ENCODE data around the gene RNASEH2A. TPM values are rescaled to one million over a fixed set of nuclear protein-coding genes. Genes with fewer than 3 reads are reported as not detected.

Gene RNASEH2A
- total and polyA plus RNA-seq, 2 donors (not counting 1 experiment from before 2014, with no cell fraction given) = 14.5 to 18.9 TPM

- no peaks in the 10 kb centered on the region for H3K27me3 ChIP-seq (replicated peaks in 1 of 4; ENCODE audit: control extremely low read depth in 1 of 4, control insufficient read depth in 3 of 4, insufficient read depth in 4 of 4, low read length in 3 of 4)
- ChIA-PET CTCF (interaction anchor here (0.7 to 5.0 kb wide), 3 partner anchors 9 to 13 kb away, joined by 3 to 65 read pairs (median 28); no protein-coding TSS in a partner anchor), POLR2A (interaction anchor here (1.8 to 4.5 kb wide), 2 partner anchors 9 to 10 kb away, joined by 5 to 36 read pairs; no protein-coding TSS in a partner anchor)
- peaks cover under 1% of the 10 kb centered on the region for H4K20me1 ChIP-seq (ENCODE audit: control insufficient read depth, insufficient read depth, low read length, poor library complexity, severe bottlenecking)
- intact Hi-C loops (cut with micrococcal nuclease) = loop anchor here (5.0 kb wide), 1 partner anchor 1204 kb away; no protein-coding TSS in a partner anchor
- H3K9ac ChIP-seq (ENCODE audit: low read length) = peak overlapping the region; percentile 13
- H3K4me1 ChIP-seq (ENCODE audit: control insufficient read depth in 2 of 2, insufficient read depth in 2 of 2, low read length in 2 of 2) = peaks cover 75 to 87% of the 10 kb centered on the region in 2 donors
- H3K27ac Mint-ChIP-seq = peak overlapping the region; percentile 92
- H3K9me3 ChIP-seq (ENCODE audit: control extremely low read depth in 1 of 3, control insufficient read depth in 2 of 3, insufficient read depth in 1 of 3, low read length in 2 of 3) = no peaks in the 10 kb centered on the region
- no peak overlapping the region for H3K4me3 Mint-ChIP-seq
- ATAC-seq (ENCODE audit: low read depth) = no peak
- peak overlapping the region; percentile 96 for H3K4me2 ChIP-seq (replicated peaks; ENCODE audit: low read depth, low read length, poor library complexity, severe bottlenecking)
- peak; percentile 85 for DNase-seq
- H3K36me3 ChIP-seq (replicated peaks in 1 of 2; ENCODE audit: control extremely low read depth in 1 of 2, control insufficient read depth in 1 of 2, extremely low read depth in 1 of 2, insufficient read depth in 2 of 2, low read length in 1 of 2) = no peaks in the 10 kb centered on the region
- 8% methylated on average over 13 of the region's 18 CpGs for WGBS (ENCODE audit: insufficient coverage)
- H2AFZ ChIP-seq (ENCODE audit: insufficient read depth, low read depth, low read length, poor library complexity, severe bottlenecking) = no peak overlapping the region
- TF ChIP-seq CTCF (IDR thresholded peaks at IDR 0.05) (no peak), EZH2 (IDR thresholded peaks at IDR 0.05; ENCODE audit: borderline replicate concordance, insufficient read depth, low read depth, low read length, poor library complexity, severe bottlenecking) (no peak)
- H3K4me3 ChIP-seq (ENCODE audit: control extremely low read depth in 1 of 5, extremely low read depth in 1 of 5, insufficient read depth in 1 of 5, low read depth in 2 of 5, low read length in 4 of 5) = peak overlapping the region in 1 of 5 experiments; percentile 19
- no peaks in the 10 kb centered on the region for H3K27me3 Mint-ChIP-seq
- peaks cover 50% of the 10 kb centered on the region for H3K4me1 Mint-ChIP-seq
- H3K9me3 Mint-ChIP-seq (ENCODE audit: insufficient read depth) = no peaks in the 10 kb centered on the region
- H3K27ac ChIP-seq (ENCODE audit: low read length in 2 of 2) = peak overlapping the region; percentile 92 to 97
- H3K79me2 ChIP-seq (ENCODE audit: control insufficient read depth, insufficient read depth, low read length) = peaks cover under 1% of the 10 kb centered on the region
Measured at GRCh38 chr19:12786141-12786870, 20.1 kb upstream of the RNASEH2A start.

GRCh38 chr19:12786952-12787351 is 19.4 kb upstream of the RNASEH2A start:
- Mint-ChIP-seq H3K27me3 (no peaks in the 10 kb centered on the region), H3K4me3 (peak overlapping the region; percentile 15), H3K9me3 (ENCODE audit: insufficient read depth) (no peaks in the 10 kb centered on the region), H3K4me1 (peaks cover 44% of the 10 kb centered on the region), H3K27ac (peak overlapping the region; percentile 92)
- no peak for ATAC-seq (ENCODE audit: low read depth)
- no peak for TF ChIP-seq EZH2 (IDR thresholded peaks at IDR 0.05; ENCODE audit: borderline replicate concordance, insufficient read depth, low read depth, low read length, poor library complexity, severe bottlenecking)
- TF ChIP-seq CTCF (IDR thresholded peaks at IDR 0.05) = no peak
- H3K4me3 ChIP-seq (ENCODE audit: control extremely low read depth in 1 of 5, extremely low read depth in 1 of 5, insufficient read depth in 1 of 5, low read depth in 2 of 5, low read length in 4 of 5) = peak overlapping the region in 1 of 5 experiments; percentile 19
- WGBS (ENCODE audit: insufficient coverage) = 100% methylated on average over 2 of the region's 3 CpGs
- ChIA-PET CTCF (interaction anchor here (0.7 to 5.0 kb wide), 3 partner anchors 9 to 12 kb away, joined by 3 to 65 read pairs (median 28); no protein-coding TSS in a partner anchor), POLR2A (interaction anchor here (1.0 to 4.5 kb wide), 3 partner anchors 9 to 57 kb away, joined by 5 to 36 read pairs (median 6); no protein-coding TSS in a partner anchor)
- no peaks in the 10 kb centered on the region for H3K27me3 ChIP-seq (replicated peaks in 1 of 4; ENCODE audit: control extremely low read depth in 1 of 4, control insufficient read depth in 3 of 4, insufficient read depth in 4 of 4, low read length in 3 of 4)
- H3K9ac ChIP-seq (ENCODE audit: low read length) = peak overlapping the region; percentile 12
- H4K20me1 ChIP-seq (ENCODE audit: control insufficient read depth, insufficient read depth, low read length, poor library complexity, severe bottlenecking) = peaks cover 6% of the 10 kb centered on the region
- no peaks in the 10 kb centered on the region for H3K9me3 ChIP-seq (ENCODE audit: control extremely low read depth in 1 of 3, control insufficient read depth in 2 of 3, insufficient read depth in 1 of 3, low read length in 2 of 3)
- intact Hi-C loops (cut with micrococcal nuclease) = loop anchor here (5.0 kb wide), 1 partner anchor 1205 kb away; no protein-coding TSS in a partner anchor
- peaks cover 7% of the 10 kb centered on the region for H3K79me2 ChIP-seq (ENCODE audit: control insufficient read depth, insufficient read depth, low read length)
- peak overlapping the region; percentile 96 for H3K4me2 ChIP-seq (replicated peaks; ENCODE audit: low read depth, low read length, poor library complexity, severe bottlenecking)
- H3K36me3 ChIP-seq (replicated peaks in 1 of 2; ENCODE audit: control extremely low read depth in 1 of 2, control insufficient read depth in 1 of 2, extremely low read depth in 1 of 2, insufficient read depth in 2 of 2, low read length in 1 of 2) = no peaks in the 10 kb centered on the region
- H2AFZ ChIP-seq (ENCODE audit: insufficient read depth, low read depth, low read length, poor library complexity, severe bottlenecking) = no peak overlapping the region
- peaks cover 68 to 81% of the 10 kb centered on the region in 2 donors for H3K4me1 ChIP-seq (ENCODE audit: control insufficient read depth in 2 of 2, insufficient read depth in 2 of 2, low read length in 2 of 2)
- no peak for DNase-seq
- H3K27ac ChIP-seq (ENCODE audit: low read length in 2 of 2) = peak overlapping the region; percentile 92 to 97
